GM18861 (cell line): ENCODE results near the gene PHF23.

Experiments
- ATAC-seq: cut with Tn5 transposase; IDR thresholded peaks from one replicate; pipeline ENCODE4 v1.9.1; 2021; ENCODE audit not compliant: unreplicated experiment

The PHF23 gene

DNA sequence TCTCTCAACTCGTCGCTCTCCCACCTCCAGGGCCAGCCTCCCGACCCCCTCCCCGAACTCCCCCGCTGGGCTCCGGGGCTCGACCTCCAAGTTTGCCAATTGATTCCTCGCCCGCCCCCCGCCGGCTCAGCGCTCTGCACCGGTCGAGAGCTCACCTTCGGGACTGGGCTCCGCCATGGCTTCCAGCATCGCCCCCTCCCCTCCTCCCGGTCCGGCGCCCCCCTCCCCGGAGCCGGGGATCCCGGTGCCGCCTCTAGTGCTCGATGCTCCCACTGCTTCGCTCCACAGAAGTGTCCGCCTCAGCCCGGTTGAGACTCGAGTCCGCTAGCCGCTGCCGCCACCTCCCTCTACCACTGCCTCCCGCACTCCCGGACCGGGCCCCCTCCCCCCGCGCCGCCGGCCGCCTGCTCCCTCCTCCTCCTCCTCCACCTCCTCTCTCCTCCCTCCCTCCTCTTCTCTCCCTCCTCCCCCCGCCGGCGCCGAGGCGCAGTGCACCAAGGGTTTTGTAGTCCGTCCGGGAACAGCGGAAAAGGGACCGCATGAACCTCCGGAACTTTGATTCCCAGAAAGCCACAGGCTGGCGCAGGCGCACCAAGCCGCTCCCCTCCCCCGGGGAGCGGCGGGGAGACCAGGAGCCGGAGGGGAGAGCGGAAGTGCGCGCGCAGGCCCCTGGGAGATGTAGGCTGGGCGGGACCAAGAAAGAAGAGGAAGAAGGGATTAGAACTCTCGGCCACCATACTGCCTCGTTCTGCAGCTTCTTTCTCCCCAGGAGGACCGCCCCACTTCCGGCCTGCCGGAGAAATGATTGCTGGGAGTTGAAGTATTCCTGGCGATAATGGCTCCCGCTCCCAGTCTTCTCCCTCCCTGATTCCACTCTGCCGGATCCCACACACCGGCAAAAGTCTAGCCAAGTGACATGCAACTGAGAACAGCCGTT is at the start of gene PHF23:
PHF23 (minus strand) TSS at position 367 of the 937 bp plus-strand sequence; CDS start at position 189, 178 bp downstream.
- ATAC-seq: peak; percentile 36

DNA sequence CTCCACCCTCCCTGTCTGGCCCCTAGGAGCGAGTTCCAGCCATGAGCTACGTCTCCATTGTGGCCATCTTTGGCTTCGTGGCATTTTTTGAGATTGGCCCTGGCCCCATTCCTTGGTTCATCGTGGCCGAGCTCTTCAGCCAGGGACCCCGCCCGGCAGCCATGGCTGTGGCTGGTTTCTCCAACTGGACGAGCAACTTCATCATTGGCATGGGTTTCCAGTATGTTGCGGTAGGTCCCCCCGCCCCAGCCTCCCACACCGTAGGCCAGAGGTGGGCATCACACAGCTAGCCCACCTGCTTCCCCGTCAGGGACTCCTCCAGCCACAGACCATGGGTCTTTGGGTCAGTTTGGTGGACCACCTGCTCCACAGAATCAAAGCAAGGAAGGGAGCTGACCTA is 46.4 kb upstream of the PHF23 start:
- ATAC-seq: no peak

DNA sequence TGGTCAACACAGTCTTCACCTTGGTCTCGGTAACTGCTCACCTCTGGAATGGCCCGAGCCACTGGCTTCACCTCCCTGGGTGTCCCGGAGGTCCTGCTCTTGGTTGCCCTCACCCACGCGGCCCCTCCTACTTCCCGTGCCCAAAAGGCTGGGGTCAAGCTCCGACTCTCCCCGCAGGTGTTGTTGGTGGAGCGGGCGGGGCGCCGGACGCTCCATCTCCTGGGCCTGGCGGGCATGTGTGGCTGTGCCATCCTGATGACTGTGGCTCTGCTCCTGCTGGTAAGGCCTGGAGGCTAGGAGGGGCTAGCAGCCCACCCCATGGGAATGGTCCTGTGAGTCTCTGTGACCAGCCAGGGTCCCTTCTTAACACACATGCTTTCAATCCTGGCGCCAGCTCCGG is 45.7 kb upstream of the PHF23 start:
- no peak for ATAC-seq

GRCh38 chr17:7283471-7284216 is 44.4 kb upstream of the PHF23 start:
- no peak for ATAC-seq

GRCh38 chr17:7282752-7283321 is 43.6 kb upstream of the PHF23 start:
- no peak for ATAC-seq

GRCh38 chr17:7281953-7282751 is 42.9 kb upstream of the PHF23 start:
- ATAC-seq: no peak

- peak; percentile 4 for ATAC-seq
These were observed 42.1 kb upstream of the PHF23 start, which contains the start of gene SLC2A4 for GRCh38 chr17:7281074-7281952. Gene SLC2A4 (plus strand): TSS chr17:7281718. CDS start chr17:7281935, 217 bp downstream.

DNA sequence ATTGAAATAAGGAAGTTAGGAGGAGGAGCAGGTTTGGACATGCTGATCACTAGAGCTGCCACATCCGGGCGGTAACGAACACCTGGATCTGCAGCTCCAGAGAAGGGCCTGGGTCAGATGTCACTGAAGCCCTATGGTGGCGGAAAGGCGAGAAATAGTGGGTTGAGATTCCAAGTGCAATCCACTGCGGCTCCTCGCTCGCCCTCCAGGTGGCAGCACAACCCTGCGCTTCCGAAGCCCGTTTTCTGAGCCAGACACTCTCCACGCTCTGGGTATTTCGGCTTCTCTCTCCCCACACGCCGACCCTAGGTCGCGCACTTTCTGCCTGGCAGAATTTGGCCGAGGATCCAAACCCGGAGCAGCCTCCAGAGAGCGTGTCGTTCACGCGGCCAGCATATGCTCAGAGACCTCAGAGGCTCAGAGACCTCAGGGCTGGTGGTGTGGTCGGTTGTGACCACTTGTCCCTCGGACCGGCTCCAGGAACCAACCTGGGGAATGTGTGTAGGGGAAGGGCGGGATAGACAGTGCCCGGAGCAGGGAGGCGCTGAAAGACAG is 41.3 kb upstream of the PHF23 start:
- peak; percentile 64 for ATAC-seq

DNA sequence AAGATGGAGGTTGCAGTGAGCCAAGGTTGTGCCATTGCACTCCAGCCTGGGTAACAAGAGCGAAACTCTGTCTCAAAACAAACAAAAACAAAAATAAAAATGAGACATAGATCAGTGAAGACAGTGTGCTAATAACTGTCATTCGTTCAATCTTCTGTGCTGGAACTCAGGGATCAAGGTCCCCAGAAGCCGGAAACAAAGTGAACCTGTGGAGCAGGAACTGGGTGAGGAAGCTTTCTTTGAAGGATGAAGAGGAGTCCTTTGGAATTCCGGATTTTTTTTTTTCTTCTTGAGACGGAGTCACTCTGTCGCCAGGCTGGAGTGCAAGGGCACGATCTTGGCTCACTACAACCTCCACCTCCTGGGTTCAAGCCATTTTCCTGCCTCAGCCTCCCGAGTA is 40.2 kb upstream of the PHF23 start:
- no peak for ATAC-seq

DNA sequence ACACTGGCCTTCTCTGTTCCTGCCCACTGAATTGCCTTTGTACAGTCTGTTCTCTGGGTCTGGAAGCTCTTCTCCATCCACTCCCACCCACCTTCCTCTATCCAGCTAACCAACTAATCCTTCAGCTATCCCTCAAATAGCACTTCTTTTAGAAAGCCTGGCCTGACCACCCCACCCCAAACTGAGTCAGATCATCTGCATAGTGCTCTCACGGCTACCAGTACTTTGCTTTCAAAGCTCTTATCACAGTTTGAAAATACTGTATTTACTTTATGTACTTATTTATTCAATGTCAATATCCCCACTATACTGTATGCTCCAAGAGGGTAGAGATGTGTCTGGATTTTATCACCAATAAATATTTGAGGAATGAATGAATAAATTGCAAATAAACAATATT is 27.5 kb upstream of the PHF23 start:
- ATAC-seq: no peak

- ATAC-seq: no peak
These were observed 24.5 kb upstream of the PHF23 start for GRCh38 chr17:7263801-7264078.

GRCh38 chr17:7262935-7263800 is 23.9 kb upstream of the PHF23 start:
- ATAC-seq: no peak

DNA sequence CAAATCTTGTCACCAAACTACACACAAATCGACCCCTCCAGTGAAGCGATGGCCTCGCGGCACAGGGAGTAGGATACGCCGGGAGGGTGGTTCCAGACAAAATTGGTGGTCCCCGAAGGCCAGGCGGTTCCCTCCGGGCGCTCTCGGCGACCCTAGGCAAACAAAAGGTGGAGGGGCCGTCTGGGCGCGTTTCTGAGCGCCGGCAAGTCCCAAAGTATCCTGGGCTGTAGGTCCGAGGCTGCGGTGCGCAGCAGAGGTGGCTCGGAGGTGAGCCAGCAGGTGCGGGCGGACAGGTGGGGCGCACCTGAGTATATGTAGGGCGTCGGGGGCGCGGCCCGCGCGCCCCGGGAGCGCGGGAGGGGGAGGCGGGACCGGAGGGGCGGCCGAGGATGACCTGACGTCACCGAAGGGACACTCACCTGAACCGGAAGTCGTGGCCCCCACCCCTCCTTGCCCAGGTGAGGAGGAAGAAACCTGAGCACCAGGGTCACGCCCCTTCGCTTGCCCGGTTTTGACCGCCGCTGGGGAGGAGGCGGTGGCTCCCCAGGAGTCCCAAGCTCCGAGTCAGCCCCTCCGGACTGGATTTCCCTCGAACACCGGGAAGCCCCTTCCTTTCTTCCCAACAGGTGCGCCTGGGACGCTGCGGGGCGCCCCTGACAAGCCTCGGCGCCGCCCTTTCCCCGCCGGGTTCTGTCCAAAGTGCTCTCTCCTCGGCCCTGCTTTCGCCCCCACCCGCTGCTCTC is 23.1 kb upstream of the PHF23 start, which contains the start of gene CLDN7:
CLDN7 (minus strand) TSS at position 287 of the 743 bp plus-strand sequence. CDS start 435 bp downstream, outside the sequence.
- no peak for ATAC-seq

DNA sequence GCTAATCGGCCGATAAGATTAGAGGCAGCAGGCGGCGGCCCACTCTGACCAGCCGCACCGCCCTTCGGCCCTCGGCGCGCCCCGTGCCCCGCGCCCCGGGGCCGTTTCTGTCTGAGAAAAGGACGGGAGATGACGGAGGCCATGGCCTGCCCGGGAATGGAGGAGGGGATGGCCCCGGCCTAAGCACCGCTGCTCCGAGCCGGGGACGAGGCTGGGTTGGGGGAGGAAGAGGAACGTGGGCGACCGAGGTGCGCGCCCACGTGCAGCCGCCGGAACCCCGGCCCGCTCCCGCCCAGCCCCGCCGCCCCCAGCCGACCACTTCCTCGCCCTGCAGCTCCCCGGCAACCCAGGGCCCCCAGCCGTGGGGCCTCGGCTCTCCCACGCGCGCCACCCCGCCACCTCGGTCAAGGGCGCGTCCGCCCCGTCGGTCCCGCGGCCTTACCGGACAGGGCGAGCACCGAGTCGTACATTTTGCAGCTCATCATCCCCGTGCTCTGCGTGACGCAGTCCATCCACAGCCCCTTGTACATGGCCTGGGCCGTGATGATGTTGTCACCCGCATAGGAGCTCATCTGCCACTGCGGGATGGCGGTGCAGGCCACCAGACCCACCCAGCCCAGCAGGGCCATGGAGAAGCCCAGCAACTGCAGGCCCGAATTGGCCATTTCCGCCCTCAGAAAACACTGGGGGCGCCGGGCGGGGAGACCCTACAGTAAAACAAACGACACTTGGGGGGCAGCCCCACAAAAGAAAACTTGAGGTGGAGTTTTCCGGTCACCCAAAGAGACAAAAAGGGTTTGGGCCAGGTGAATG is 22.3 kb upstream of the PHF23 start:
- ATAC-seq: no peak

DNA sequence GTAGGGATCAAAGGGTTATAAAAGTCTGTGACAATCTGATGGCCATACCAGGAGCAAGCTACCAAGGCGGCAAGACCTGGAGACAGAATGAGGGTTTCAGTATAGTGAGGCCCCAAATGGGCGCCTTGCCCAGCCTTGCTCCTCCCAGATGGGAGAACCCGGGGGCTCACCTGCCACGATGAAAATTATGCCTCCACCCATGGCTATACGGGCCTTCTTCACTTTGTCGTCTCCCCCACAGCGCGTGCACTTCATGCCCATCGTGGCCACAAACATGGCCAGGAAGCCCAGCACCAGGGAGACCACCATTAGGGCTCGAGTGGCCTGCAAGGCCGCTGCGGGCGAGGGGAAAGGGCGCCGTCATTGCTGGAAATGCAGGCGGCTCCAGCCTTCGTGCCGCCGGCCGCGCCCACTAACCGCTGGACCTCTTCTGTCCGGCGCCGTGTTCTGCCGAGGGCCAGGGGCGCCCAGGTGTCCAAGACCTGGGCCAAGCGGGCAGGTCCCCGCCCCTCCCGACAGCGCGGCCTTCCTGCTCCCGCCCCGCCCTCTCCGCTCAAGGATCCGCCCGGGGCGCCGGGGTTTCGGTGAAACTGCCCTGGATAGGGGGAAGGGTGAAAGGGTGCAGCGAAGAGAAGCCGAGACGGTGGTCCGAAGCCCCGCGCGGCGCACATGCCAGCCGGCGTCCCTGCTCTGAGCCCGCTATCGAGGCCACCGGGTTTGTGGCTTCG is 21.6 kb upstream of the PHF23 start:
- no peak for ATAC-seq

DNA sequence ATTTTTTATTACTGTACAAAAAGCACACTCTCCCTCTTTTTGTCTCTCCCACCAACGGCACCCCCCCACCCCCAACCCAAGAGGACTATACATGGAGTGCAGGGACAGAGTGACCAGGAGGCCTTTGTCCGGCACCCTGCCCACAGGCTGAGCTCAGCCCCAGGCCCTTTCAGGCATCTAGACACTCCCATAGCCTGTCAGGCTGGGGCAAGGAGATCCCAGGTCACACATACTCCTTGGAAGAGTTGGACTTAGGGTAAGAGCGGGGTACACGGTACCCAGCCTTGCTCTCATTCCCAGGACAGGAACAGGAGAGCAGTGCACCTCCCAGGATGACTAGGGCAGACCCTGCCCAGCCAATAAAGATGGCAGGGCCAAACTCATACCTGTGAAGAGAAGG is 20.9 kb upstream of the PHF23 start:
- no peak for ATAC-seq

DNA sequence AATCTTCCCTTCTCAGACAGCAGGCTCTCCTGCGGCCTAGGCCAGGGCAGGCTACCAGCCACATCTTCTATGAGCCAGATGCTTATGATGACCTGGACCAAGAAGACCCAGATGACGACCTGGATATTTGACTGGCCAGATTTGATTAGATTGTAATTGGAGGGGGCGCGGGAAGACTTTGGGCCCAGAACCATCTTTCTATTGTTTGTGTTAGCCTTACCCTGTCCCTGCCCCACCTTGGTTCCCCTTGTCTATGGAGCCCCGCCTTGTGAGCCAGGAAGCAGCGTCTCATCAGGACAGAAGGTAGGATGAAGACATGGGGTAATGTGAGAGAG is 20.3 kb upstream of the PHF23 start:
- ATAC-seq: no peak
